OCI-LY3 (cell line): ENCODE data around the gene ALDOA.

ENCODE experiments used
- H2AFZ ChIP-seq: fragments of 200-600, 300-600 bp; shearing (Covaris generic); 2 replicates; pipeline ENCODE4 v1.6.0; 2014; ENCODE audit warnings: antibody characterized with exemption, low read depth, low read length
- H3K27ac ChIP-seq: fragments of 200-600, 300-600 bp; sonication (generic); 2 replicates; pipeline ENCODE4 v1.5.1; 2014; ENCODE audit warnings: mild to moderate bottlenecking, low read length, moderate library complexity, mixed read lengths
- H3K27me3 ChIP-seq: fragments of 200-600, 300-600 bp; sonication (generic); 2 replicates; pipeline ENCODE4 v1.6.1; 2014; ENCODE audit warnings: low read depth, low read length, mixed read lengths
- H3K36me3 ChIP-seq: fragments of 200-600, 300-600 bp; sonication (generic); replicated peaks from 2 replicates; pipeline ENCODE3; 2014; ENCODE audit warnings: low read depth, low read length, mixed read lengths
- H3K4me1 ChIP-seq: fragments of 300-600, 200-600 bp; sonication (generic); 2 replicates; pipeline ENCODE4 v1.6.1; 2014; ENCODE audit warnings: low read length, mixed read lengths
- H3K4me2 ChIP-seq: fragments of 200-600, 300-600 bp; sonication (generic); 2 replicates; pipeline ENCODE4 v1.6.1; 2014; ENCODE audit warnings: low read length, mixed read lengths
- H3K4me3 ChIP-seq: fragments of 300-600, 200-600 bp; sonication (generic); 2 replicates; pipeline ENCODE4 v1.5.1; 2014; ENCODE audit warnings: antibody characterized with exemption, mild to moderate bottlenecking, low read length, moderate library complexity
- H3K79me2 ChIP-seq: fragments of 300-600, 200-600 bp; shearing (Covaris generic); 2 replicates; pipeline ENCODE4 v1.6.1; 2014; ENCODE audit warnings: mild to moderate bottlenecking, low read length, mixed read lengths
- H3K9ac ChIP-seq: fragments of 300-600, 200-600 bp; shearing (Covaris generic); 2 replicates; pipeline ENCODE4 v1.6.0; 2014; ENCODE audit warnings: mild to moderate bottlenecking, low read length, moderate library complexity
- H3K9me3 ChIP-seq: fragments of 200-600, 300-600 bp; shearing (Covaris generic); 2 replicates; pipeline ENCODE4 v1.6.1; 2014; ENCODE audit warnings: low read length, mixed read lengths; ENCODE audit not compliant: insufficient read depth
- H4K20me1 ChIP-seq: fragments of 200-600, 300-600 bp; sonication (generic); 2 replicates; pipeline ENCODE4 v1.6.1; 2016; ENCODE audit warnings: low read length, mixed read lengths; ENCODE audit not compliant: insufficient read depth
- EZH2phosphoT487 ChIP-seq: fragments of 200-600 bp; shearing (Covaris generic); IDR thresholded peaks from 2 replicates; pipeline ENCODE4 v1.6.1; 2018; ENCODE audit warnings: antibody characterized with exemption, mixed run types, low read depth
- TF ChIP-seq, protein P1 (sequence below): fragments of 200-600, 300-600 bp; sonication (generic); IDR thresholded peaks from 2 replicates; pipeline ENCODE4 v1.5.1; 2014; ENCODE audit warnings: antibody characterized with exemption, low read length, low read depth

The ALDOA gene

DNA sequence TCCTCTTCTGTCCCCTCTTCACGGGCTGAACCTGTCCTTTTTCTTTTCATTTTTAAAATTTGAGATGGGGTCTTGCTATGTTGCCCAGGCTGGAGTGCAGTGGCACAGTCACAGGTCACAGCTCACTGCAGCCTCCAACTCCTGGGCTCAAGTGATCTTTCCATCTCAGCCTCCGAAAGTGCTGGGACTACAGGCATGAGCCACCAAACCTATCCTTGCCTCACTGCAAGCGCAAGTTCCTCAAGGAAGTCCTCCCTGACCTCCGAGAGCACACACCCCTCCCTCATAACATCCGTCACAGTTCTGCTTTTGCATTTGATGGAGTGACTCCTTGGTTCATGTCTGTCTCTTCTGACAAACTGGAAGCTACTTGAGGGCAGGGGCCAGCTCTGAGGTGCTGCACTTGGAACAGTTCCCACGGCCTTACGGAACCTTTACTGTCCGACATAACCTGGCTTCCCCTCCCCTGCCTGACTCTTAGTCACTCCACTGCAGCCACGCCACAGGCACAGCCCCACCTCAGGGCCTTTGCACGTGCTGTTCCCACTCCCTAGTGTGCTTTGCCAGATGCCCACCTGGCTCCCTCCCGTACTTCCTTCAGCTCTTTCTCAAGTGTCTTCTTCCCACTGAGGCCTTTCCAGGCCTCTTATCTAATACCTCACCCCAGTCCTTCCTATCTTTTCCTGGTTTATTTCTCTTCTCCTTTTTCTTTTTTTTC lies 21.8 kb downstream of the ALDOA start:
- Histone ChIP-seq H3K79me2 (no peaks in the 10 kb centered on the region), H3K27me3 (no peaks in the 10 kb centered on the region), H3K27ac (no peak overlapping the region), H4K20me1 (no peaks in the 10 kb centered on the region), H3K9me3 (no peaks in the 10 kb centered on the region), H3K4me2 (no peak overlapping the region), H3K4me3 (no peak overlapping the region), H2AFZ (no peak overlapping the region), H3K9ac (no peak overlapping the region), H3K36me3 (peaks cover 31% of the 10 kb centered on the region), H3K4me1 (no peaks in the 10 kb centered on the region; the same call in 1 of the 2 replicates)
- TF ChIP-seq EZH2phosphoT487: no peak
- TF ChIP-seq, protein P1, sequence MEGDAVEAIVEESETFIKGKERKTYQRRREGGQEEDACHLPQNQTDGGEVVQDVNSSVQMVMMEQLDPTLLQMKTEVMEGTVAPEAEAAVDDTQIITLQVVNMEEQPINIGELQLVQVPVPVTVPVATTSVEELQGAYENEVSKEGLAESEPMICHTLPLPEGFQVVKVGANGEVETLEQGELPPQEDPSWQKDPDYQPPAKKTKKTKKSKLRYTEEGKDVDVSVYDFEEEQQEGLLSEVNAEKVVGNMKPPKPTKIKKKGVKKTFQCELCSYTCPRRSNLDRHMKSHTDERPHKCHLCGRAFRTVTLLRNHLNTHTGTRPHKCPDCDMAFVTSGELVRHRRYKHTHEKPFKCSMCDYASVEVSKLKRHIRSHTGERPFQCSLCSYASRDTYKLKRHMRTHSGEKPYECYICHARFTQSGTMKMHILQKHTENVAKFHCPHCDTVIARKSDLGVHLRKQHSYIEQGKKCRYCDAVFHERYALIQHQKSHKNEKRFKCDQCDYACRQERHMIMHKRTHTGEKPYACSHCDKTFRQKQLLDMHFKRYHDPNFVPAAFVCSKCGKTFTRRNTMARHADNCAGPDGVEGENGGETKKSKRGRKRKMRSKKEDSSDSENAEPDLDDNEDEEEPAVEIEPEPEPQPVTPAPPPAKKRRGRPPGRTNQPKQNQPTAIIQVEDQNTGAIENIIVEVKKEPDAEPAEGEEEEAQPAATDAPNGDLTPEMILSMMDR: no peak

DNA sequence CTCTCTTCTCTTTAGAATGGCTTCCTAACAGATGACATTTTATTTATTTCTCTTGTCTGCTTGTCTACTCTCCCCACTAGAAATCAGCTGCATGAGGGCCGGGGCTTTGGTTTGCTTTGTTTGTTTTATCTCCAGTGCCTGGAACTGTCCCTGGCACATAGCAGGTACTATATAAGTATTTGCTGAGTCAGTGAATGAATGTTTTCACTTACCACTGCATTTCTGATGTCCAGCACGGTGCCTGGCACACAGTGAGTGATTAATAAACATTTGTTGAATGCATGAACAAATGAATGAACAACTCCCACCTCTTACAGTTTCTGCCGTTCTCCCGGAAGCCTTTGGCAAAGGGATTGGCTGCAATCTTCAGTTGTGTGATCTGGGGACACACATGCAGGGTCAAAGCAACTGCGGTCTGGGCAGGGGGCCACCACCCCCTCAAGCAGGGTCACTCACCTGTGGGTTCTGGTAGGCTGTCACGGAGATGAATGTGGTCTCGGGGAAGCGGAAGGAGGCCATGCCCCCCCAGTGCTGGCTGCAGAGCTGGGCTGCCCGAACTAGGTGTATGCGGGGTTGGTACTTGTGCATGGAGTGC lies 22.8 kb downstream of the ALDOA start:
- TF ChIP-seq, protein P1: no peak
- no peak for TF ChIP-seq EZH2phosphoT487
- Histone ChIP-seq H3K9ac (no peak overlapping the region), H3K27me3 (no peaks in the 10 kb centered on the region), H2AFZ (no peak overlapping the region), H3K4me1 (peaks cover 7% of the 10 kb centered on the region), H3K36me3 (peaks cover 22% of the 10 kb centered on the region), H3K79me2 (no peaks in the 10 kb centered on the region), H4K20me1 (no peaks in the 10 kb centered on the region), H3K27ac (no peak overlapping the region), H3K4me3 (no peak overlapping the region), H3K4me2 (no peak overlapping the region), H3K9me3 (no peaks in the 10 kb centered on the region)

DNA sequence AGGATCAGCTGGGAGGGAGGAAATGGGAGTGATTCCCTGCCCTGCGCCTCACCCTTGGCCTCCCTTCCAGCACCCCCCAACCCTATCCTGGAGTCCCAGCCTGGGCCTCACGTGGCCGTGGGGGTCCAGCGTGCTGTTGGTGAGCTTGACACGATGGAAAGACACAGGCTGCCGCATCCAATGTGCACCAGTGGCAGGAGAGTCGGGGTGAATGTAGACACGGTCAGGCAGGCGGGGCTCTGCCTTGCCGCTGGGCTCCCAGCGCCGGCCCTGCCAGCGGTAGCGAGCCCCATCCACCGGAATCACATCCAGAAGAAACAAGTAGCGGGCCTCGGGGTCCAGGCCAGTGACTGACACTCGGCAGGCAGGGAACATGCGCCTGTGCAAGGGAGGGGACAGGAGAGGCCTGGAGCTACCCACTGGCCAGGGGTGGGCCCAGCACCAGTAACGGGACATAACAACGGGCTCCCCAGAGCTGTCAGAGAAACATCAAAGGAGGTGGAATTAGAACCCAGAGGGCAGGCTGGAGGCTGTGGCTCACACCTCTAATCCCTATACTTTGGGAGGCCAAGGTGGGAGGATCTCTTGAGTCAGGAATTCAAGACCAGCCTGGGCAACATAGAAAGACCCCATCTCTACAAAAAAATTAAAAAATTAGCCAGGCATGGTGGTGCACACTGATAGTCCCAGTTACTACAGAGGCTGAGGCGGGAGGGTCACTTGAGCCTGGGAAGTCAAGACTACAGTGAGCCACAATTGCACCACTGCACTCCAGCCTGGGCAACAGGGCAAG lies 23.5 kb downstream of the ALDOA start:
- Histone ChIP-seq H3K79me2 (no peaks in the 10 kb centered on the region), H4K20me1 (no peaks in the 10 kb centered on the region), H3K4me3 (no peak overlapping the region), H3K9me3 (no peaks in the 10 kb centered on the region), H3K4me2 (no peak overlapping the region), H2AFZ (no peak overlapping the region), H3K27ac (no peak overlapping the region), H3K9ac (no peak overlapping the region), H3K36me3 (peaks cover 15% of the 10 kb centered on the region), H3K27me3 (no peaks in the 10 kb centered on the region), H3K4me1 (peaks cover 7% of the 10 kb centered on the region)
- no peak for TF ChIP-seq EZH2phosphoT487
- TF ChIP-seq, protein P1: no peak
